Suprapubic skin (tissue), 4 donors: ENCODE data around the gene DPH7.

Experiments
- EP300 ChIP-seq: sonication (generic); formaldehyde crosslinking; IDR thresholded peaks from one replicate; pipeline ENCODE4 v1.6.1; 2017; ENCODE audit warnings: antibody characterized with exemption
- POLR2A ChIP-seq, 2 donors: fragments of 450-650 bp; IDR thresholded peaks; one replicate each; pipeline ENCODE4 v1.6.1; 2017; ENCODE audit warnings: antibody characterized with exemption in 2 of 2, mild to moderate bottlenecking in 2 of 2, moderate library complexity in 2 of 2
- POLR2AphosphoS5 ChIP-seq, 3 donors: sonication (generic); formaldehyde crosslinking; IDR thresholded peaks; one replicate each; pipeline ENCODE4 v1.6.1; 2017; ENCODE audit warnings: antibody characterized with exemption in 3 of 3
- TF ChIP-seq, protein P1 (sequence below), 2 donors: fragments of 200-600 bp in 1 of 2; fragments of 450-650 bp in 1 of 2; sonication (generic) in 1 of 2; IDR thresholded peaks; one replicate each; pipeline ENCODE4 v1.5.1; 2016 to 2019; ENCODE audit warnings: antibody characterized with exemption in 2 of 2, mild to moderate bottlenecking in 1 of 2, moderate library complexity in 1 of 2

DNA sequence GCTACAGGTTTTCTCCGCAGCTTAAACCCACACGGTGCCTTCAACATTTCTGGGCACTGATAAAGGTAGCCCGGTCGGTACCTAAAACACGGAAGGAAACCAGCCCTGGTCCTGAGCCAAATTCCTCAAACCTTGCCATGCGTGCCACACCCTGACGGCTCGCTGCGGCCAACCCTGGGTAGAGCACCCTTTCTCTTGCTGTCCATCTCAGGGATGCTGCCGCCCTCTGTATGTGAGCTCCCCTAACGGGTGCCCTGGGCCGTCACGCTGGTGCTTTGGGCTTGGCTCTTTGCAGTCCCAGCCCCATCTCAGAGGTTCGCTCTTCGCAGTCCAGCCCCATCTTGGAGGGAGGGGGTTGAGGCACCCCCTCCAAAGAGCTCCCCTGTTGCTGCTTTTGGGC, 72.5 kb downstream of the DPH7 start:
- no peak for TF ChIP-seq POLR2AphosphoS5 (IDR thresholded peaks at IDR 0.05)
- no peak for TF ChIP-seq EP300
- TF ChIP-seq, protein P1, sequence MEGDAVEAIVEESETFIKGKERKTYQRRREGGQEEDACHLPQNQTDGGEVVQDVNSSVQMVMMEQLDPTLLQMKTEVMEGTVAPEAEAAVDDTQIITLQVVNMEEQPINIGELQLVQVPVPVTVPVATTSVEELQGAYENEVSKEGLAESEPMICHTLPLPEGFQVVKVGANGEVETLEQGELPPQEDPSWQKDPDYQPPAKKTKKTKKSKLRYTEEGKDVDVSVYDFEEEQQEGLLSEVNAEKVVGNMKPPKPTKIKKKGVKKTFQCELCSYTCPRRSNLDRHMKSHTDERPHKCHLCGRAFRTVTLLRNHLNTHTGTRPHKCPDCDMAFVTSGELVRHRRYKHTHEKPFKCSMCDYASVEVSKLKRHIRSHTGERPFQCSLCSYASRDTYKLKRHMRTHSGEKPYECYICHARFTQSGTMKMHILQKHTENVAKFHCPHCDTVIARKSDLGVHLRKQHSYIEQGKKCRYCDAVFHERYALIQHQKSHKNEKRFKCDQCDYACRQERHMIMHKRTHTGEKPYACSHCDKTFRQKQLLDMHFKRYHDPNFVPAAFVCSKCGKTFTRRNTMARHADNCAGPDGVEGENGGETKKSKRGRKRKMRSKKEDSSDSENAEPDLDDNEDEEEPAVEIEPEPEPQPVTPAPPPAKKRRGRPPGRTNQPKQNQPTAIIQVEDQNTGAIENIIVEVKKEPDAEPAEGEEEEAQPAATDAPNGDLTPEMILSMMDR (IDR thresholded peaks at IDR 0.05) = no peak
- no peak for TF ChIP-seq POLR2A (IDR thresholded peaks at IDR 0.05)
